Gastroesophageal sphincter (tissue), 4 donors: Measurements from ENCODE around the gene BRI3BP. TPM values are rescaled to one million over a fixed set of nuclear protein-coding genes. Genes with fewer than 3 reads are reported as not detected.

Experiments
- ATAC-seq: fragments of 150-250 bp; one replicate; pipeline ENCODE4 v1.9.1; 2016; ENCODE audit warnings: mild to moderate bottlenecking, moderate library complexity
- H3K27ac ChIP-seq, 4 donors: fragments of 200-600 bp; sonication (generic) in 3 of 4; 1 replicate in 3 of 4; 2 replicates in 1 of 4; pipeline ENCODE4 v1.5.1; 2016 to 2019
- H3K27me3 ChIP-seq: fragments of 200-600 bp; sonication (generic); one replicate; pipeline ENCODE4 v1.5.1; 2019
- H3K36me3 ChIP-seq, 2 donors: fragments of 200-600 bp; sonication (generic); one replicate each; pipeline ENCODE4 v1.5.1; 2019; ENCODE audit warnings: control low read depth in 1 of 2
- H3K4me1 ChIP-seq, 3 donors: fragments of 200-600 bp; sonication (generic); 1 replicate in 2 of 3; 2 replicates in 1 of 3; pipeline ENCODE4 v1.5.1; 2016 to 2019; ENCODE audit warnings: control low read depth in 2 of 3
- H3K4me3 ChIP-seq, 2 donors: fragments of 200-600 bp; sonication (generic); one replicate each; pipeline ENCODE4 v1.5.1; 2019; ENCODE audit warnings: mild to moderate bottlenecking in 1 of 2, moderate library complexity in 1 of 2
- H3K9me3 ChIP-seq, 3 donors: fragments of 200-600 bp; sonication (generic); one replicate each; pipeline ENCODE4 v1.5.1; 2017 to 2019; ENCODE audit warnings: control low read depth in 2 of 3
- CTCF ChIP-seq, 4 experiments: fragments of 200-600 bp in 2 of 4; fragments of 450-650 bp in 2 of 4; sonication (generic) in 1 of 4; IDR thresholded peaks; one replicate each; pipeline ENCODE4 v1.5.1; 2017 to 2019; ENCODE audit warnings: antibody characterized with exemption in 4 of 4, mild to moderate bottlenecking in 2 of 4, moderate library complexity in 2 of 4
- EP300 ChIP-seq: sonication (generic); formaldehyde crosslinking; IDR thresholded peaks from one replicate; pipeline ENCODE4 v1.6.1; 2017; ENCODE audit warnings: antibody characterized with exemption, mild to moderate bottlenecking
- POLR2A ChIP-seq, 2 donors: fragments of 450-650 bp; IDR thresholded peaks; one replicate each; pipeline ENCODE4 v1.6.1; 2017; ENCODE audit warnings: antibody characterized with exemption in 2 of 2, mild to moderate bottlenecking in 2 of 2, moderate library complexity in 1 of 2
- POLR2AphosphoS5 ChIP-seq: sonication (generic); formaldehyde crosslinking; IDR thresholded peaks from one replicate; pipeline ENCODE4 v1.6.1; 2017; ENCODE audit warnings: antibody characterized with exemption
- WGBS, 2 donors: methylation state at CpG; one replicate each; pipeline ENCODE4 v1.1.5; 2018; ENCODE audit warnings: low coverage in 1 of 2; 5-methylcytosine and 5-hydroxymethylcytosine counted together
- total RNA-seq, 4 donors: library from RNA; depleted of rRNA; stranded (reverse); fragments of >200 nt; gene quantifications; one replicate each; pipeline ENCODE4 v1.1.0, GENCODE V29; 2016

The BRI3BP gene
- total RNA-seq, 4 donors from 2014 or later: 1.9 to 3.1 (median 2.5) TPM

- 81 to 92% methylated on average over 13 to 14 of the region's 14 CpGs for WGBS, 2 donors
These were observed 1.9 kb downstream of the BRI3BP start for GRCh38 chr12:124995200-124995961.

DNA sequence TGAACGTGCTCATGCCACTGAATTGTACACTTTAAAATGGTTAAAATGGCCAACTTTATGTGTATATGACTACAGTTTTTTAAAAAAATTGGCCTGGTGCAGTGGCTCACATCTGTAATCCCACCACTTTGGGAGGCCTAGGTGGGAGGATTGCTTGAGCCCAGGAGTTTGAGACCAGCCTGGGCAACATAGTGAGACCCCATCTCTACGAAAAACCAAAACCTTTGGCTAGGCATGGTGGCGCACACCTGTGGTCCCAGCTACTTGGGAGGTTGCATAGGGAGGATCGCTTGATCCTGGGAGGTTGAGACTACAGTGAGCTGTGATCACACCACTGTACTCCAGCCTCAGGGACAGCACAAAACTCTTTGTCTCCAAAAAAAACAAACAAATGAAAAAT, 5.3 kb downstream of the BRI3BP start:
- peaks cover 0 to 14% (median 8%) of the 10 kb centered on the region in 3 donors for H3K4me1 ChIP-seq
- H3K9me3 ChIP-seq: no peaks in the 10 kb centered on the region
- no peak overlapping the region for H3K4me3 ChIP-seq
- H3K36me3 ChIP-seq: no peaks in the 10 kb centered on the region
- WGBS, 2 donors: 87 to 100% methylated on average over 1 to 3 of the region's 4 CpGs
- no peaks in the 10 kb centered on the region for H3K27me3 ChIP-seq
- no peak for TF ChIP-seq EP300
- TF ChIP-seq POLR2AphosphoS5: no peak
- TF ChIP-seq POLR2A (IDR thresholded peaks at IDR 0.05): no peak
- no peak for TF ChIP-seq CTCF (IDR thresholded peaks at IDR 0.05)
- H3K27ac ChIP-seq: no peak overlapping the region
- ATAC-seq: no peak

More at GRCh38 chr12:124995200-124995961, 1.9 kb downstream of the BRI3BP start:
- Histone ChIP-seq H3K9me3 (no peaks in the 10 kb centered on the region), H3K36me3 (no peaks in the 10 kb centered on the region), H3K4me1 (peaks cover 0 to 23% (median 8%) of the 10 kb centered on the region in 3 donors), H3K27ac (no peak overlapping the region), H3K27me3 (no peaks in the 10 kb centered on the region), H3K4me3 (no peak overlapping the region)
- ATAC-seq: no peak
- TF ChIP-seq CTCF (IDR thresholded peaks at IDR 0.05): no peak
- no peak for TF ChIP-seq EP300
- no peak for TF ChIP-seq POLR2AphosphoS5
- TF ChIP-seq POLR2A (IDR thresholded peaks at IDR 0.05): no peak

GRCh38 chr12:125001636-125002035, 8.2 kb downstream of the BRI3BP start:
- Histone ChIP-seq H3K4me3 (no peak overlapping the region), H3K9me3 (no peaks in the 10 kb centered on the region), H3K27ac (no peak overlapping the region), H3K27me3 (no peaks in the 10 kb centered on the region), H3K4me1 (no peaks in the 10 kb centered on the region), H3K36me3 (no peaks in the 10 kb centered on the region)
- 100% methylated on average over 3 of the region's 3 CpGs for WGBS, 2 donors
- TF ChIP-seq CTCF (IDR thresholded peaks at IDR 0.05) (no peak), POLR2AphosphoS5 (no peak), POLR2A (IDR thresholded peaks at IDR 0.05) (no peak), EP300 (no peak)
- ATAC-seq: no peak

DNA sequence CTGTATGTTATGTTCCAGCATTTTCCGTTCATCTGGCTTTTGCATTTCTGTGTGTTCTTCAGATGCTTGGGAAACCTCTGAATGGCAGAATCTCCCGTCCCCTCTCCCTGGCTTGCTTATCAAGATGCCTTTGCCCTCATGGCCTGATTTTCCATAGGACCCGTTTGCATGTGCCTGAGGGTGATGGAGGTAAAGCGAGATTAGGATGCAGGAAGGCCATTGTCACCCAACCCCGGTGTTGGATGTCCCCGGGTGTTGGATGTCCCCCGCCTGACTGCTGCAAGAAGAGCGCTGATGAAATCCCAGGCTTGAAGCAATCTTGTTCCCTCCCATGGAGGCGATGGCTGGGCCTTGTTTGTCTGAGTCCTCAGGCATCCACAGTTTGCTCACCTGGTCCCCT, 9.6 kb downstream of the BRI3BP start:
- WGBS, 2 donors: 81% methylated on average over 6 of the region's 9 CpGs; no CpG with 5 or more reads in 1 of the 2 donors
- H3K27ac ChIP-seq: no peak overlapping the region

More for the DNA sequence above, 9.6 kb downstream of the BRI3BP start:
- H3K27me3 ChIP-seq: no peaks in the 10 kb centered on the region
- ATAC-seq: no peak
- H3K36me3 ChIP-seq: no peaks in the 10 kb centered on the region
- no peaks in the 10 kb centered on the region for H3K9me3 ChIP-seq
- no peaks in the 10 kb centered on the region for H3K4me1 ChIP-seq
- TF ChIP-seq POLR2AphosphoS5 (no peak), EP300 (no peak), CTCF (IDR thresholded peaks at IDR 0.05) (no peak), POLR2A (IDR thresholded peaks at IDR 0.05) (no peak)
- H3K4me3 ChIP-seq: no peak overlapping the region
